PC-3 (cell line): Measurements from ENCODE around the gene FAM131C. TPM values are rescaled to one million over a fixed set of nuclear protein-coding genes. Genes with fewer than 3 reads are reported as not detected.
A peak's percentile ranks its signal among the peaks of the same experiment; 100 is the strongest.

Experiments
- ATAC-seq: fragments of 200-7000 bp; cut with Tn5 transposase; 2 replicates; pipeline ENCODE4 v1.9.1; 2020; ENCODE audit warnings: mild to moderate bottlenecking, moderate library complexity
- BruUV-seq: library from RNA; stranded (reverse); fragments of 400-500 nt; replicated peaks from 2 replicates; lab custom pipeline; 2021; lab: Mats Ljungman, UMichigan
- CTCF ChIA-PET: fragments of 300-600 bp; sonication (Branson Sonifier 250); formaldehyde crosslinking; loops from one replicate; lab custom pipeline; 2022; ENCODE audit warnings: antibody characterized with exemption; lab: Charles Lee
- POLR2A ChIA-PET: fragments of 300-600 bp; sonication (Branson Sonifier 250); formaldehyde crosslinking; loops from one replicate; lab custom pipeline; 2022; ENCODE audit warnings: antibody characterized with exemption; ENCODE audit not compliant: unreplicated experiment; lab: Charles Lee
- DNase-seq: peaks from one replicate; pipeline ENCODE4 v3.0.0-alpha.2; 2015
- H2AFZ ChIP-seq: fragments of 300-600 bp; sonication (generic); 2 replicates; pipeline ENCODE4 v1.6.0; 2016; ENCODE audit warnings: antibody characterized with exemption, low read length
- H3F3A ChIP-seq: fragments of 300-600 bp; sonication (generic); one replicate; pipeline ENCODE4 v1.6.0; 2017; ENCODE audit warnings: antibody characterized with exemption, low read length, control low read depth, mild to moderate bottlenecking; ENCODE audit not compliant: unreplicated experiment
- H3K27ac ChIP-seq: fragments of 300-600 bp; sonication (generic); 2 replicates; pipeline ENCODE4 v1.5.1; 2016; ENCODE audit warnings: mild to moderate bottlenecking, low read length
- H3K27me3 ChIP-seq: fragments of 300-600 bp; sonication (generic); 2 replicates; pipeline ENCODE4 v1.6.1; 2016; ENCODE audit warnings: low read length, mixed read lengths
- H3K36me3 ChIP-seq: fragments of 300-600 bp; sonication (generic); 2 replicates; pipeline ENCODE4 v1.6.1; 2016; ENCODE audit warnings: low read depth, mixed run types, low read length, mixed read lengths
- H3K4me1 ChIP-seq: fragments of 300-600 bp; sonication (generic); 2 replicates; pipeline ENCODE4 v1.5.1; 2016; ENCODE audit warnings: low read length; ENCODE audit not compliant: insufficient read depth
- H3K4me2 ChIP-seq: fragments of 300-600 bp; sonication (generic); 2 replicates; pipeline ENCODE4 v1.6.0; 2016; ENCODE audit warnings: low read length
- H3K4me3 ChIP-seq: fragments of 300-600 bp; sonication (generic); 2 replicates; pipeline ENCODE4 v1.5.1; 2016; ENCODE audit warnings: mild to moderate bottlenecking, low read length, mixed read lengths
- H3K79me2 ChIP-seq: fragments of 300-600 bp; sonication (generic); 2 replicates; pipeline ENCODE4 v1.6.1; 2017; ENCODE audit warnings: low read length, mixed read lengths
- H3K9ac ChIP-seq: fragments of 300-600 bp; sonication (generic); 2 replicates; pipeline ENCODE4 v1.6.0; 2016; ENCODE audit warnings: mild to moderate bottlenecking, low read length
- H3K9me2 ChIP-seq: fragments of 300-600 bp; sonication (generic); replicated peaks from 2 replicates; pipeline ENCODE4 v1.6.1; 2016; ENCODE audit warnings: mixed run types, low read length, mixed read lengths
- H3K9me3 ChIP-seq: fragments of 300-600 bp; sonication (generic); 2 replicates; pipeline ENCODE4 v1.6.1; 2016; ENCODE audit warnings: low read length, mixed read lengths
- H4K20me1 ChIP-seq: fragments of 300-600 bp; sonication (generic); 2 replicates; pipeline ENCODE4 v1.6.1; 2016; ENCODE audit warnings: low read length, mixed read lengths
- CTCF ChIP-seq: fragments of 300-600 bp; sonication (generic); conservative IDR thresholded peaks from 2 replicates; pipeline ENCODE4 v1.5.1; 2017; ENCODE audit warnings: antibody characterized with exemption, low read depth, mild to moderate bottlenecking, low read length
- EZH2 ChIP-seq: fragments of 300-600 bp; sonication (generic); IDR thresholded peaks from one replicate; pipeline ENCODE4 v1.6.1; 2017; ENCODE audit warnings: antibody characterized with exemption, mild to moderate bottlenecking, low read length; ENCODE audit not compliant: unreplicated experiment
- EZH2phosphoT487 ChIP-seq: fragments of 300-600 bp; sonication (generic); IDR thresholded peaks from 2 replicates; pipeline ENCODE4 v1.6.1; 2018; ENCODE audit warnings: mild to moderate bottlenecking, antibody characterized with exemption, low read length, borderline replicate concordance
- intact Hi-C: fragments of 100-400 bp; cut with micrococcal nuclease; formaldehyde crosslinking; loops from 2 replicates; pipeline ENCODE4 v1.9.0; 2023
- total RNA-seq: library from RNA; depleted of rRNA; stranded (reverse); fragments of >200 nt; gene quantifications from 2 replicates; pipeline ENCODE4 v1.2.3, GENCODE V29; 2014

The FAM131C gene
- total RNA-seq, 1 experiment from 2014 or later: 7.7 TPM

DNA sequence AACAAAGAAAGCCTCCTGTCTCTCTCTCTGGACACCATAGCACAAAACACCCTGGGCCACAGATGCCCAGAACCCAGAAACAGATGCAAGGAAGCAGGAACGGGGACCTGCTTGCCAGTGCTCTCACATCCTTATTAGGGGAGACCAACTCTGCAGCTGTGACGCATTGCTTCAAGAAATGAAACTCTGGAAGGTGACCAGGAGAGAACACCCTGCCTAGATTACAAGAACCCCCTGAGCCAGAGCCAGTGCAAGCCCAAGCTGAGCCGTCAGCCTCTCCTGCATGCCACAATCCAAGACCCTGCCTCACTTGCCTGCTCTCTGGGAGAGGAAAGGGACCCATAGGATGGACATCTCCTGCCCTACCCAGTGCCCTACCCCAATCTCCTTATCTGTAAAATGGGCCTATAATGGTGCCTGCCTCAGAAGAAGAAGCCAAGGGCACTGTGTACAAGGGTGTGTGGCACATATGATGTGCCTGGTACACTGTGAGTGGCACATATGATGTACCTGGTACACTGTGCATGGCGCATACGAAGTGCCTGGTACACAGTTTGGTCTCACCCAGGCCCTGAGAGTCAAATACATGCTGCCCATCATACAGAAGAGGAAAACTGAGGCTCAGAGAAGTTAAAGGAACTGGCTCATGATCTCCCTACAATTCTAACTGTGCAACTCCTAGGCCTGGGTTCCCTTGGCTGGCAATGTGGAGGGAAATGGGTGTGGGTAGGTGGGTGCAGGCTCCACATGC lies 16.8 kb upstream of the FAM131C start:
- H3K9me3 ChIP-seq: no peaks in the 10 kb centered on the region
- H3K4me1 ChIP-seq: peaks cover 20% of the 10 kb centered on the region
- no peaks in the 10 kb centered on the region for H3K9me2 ChIP-seq
- H3K79me2 ChIP-seq: no peaks in the 10 kb centered on the region
- no peaks in the 10 kb centered on the region for H3K36me3 ChIP-seq
- TF ChIP-seq EZH2 (no peak), CTCF (no peak), EZH2phosphoT487 (no peak)
- H3K4me3 ChIP-seq: no peak overlapping the region
- POLR2A ChIA-PET: no interaction called here
- no peak overlapping the region for H3K27ac ChIP-seq
- CTCF ChIA-PET: no interaction called here
- H3K9ac ChIP-seq: no peak overlapping the region
- H4K20me1 ChIP-seq: no peaks in the 10 kb centered on the region
- BruUV-seq: no TSS peak
- DNase-seq (no peak), ATAC-seq (no peak)
- H3K27me3 ChIP-seq: no peaks in the 10 kb centered on the region
- intact Hi-C loops: no loop called here
- H3F3A ChIP-seq: no peaks in the 10 kb centered on the region
- no peak overlapping the region for H2AFZ ChIP-seq
- H3K4me2 ChIP-seq: no peak overlapping the region

- H3K4me3 ChIP-seq: no peak overlapping the region
- H3K27ac ChIP-seq: peak overlapping the region; percentile 31
- H4K20me1 ChIP-seq: no peaks in the 10 kb centered on the region
- peaks cover 20% of the 10 kb centered on the region for H3K4me1 ChIP-seq
- ChIA-PET CTCF (interaction anchor here (0.5 kb wide), 1 partner anchor 101 kb away, joined by 6 read pairs; no protein-coding TSS in a partner anchor), POLR2A (no interaction called here)
- H3K79me2 ChIP-seq: no peaks in the 10 kb centered on the region
- DNase-seq (peak; percentile 82), ATAC-seq (peak; percentile 90)
- no peak overlapping the region for H3K9ac ChIP-seq
- H3K36me3 ChIP-seq: no peaks in the 10 kb centered on the region
- intact Hi-C loops: no loop called here
- TF ChIP-seq EZH2 (no peak), CTCF (no peak), EZH2phosphoT487 (no peak)
- no TSS peak for BruUV-seq
- H3K4me2 ChIP-seq: no peak overlapping the region
- no peaks in the 10 kb centered on the region for H3F3A ChIP-seq
- H2AFZ ChIP-seq: no peak overlapping the region
- H3K9me3 ChIP-seq: no peaks in the 10 kb centered on the region
- H3K27me3 ChIP-seq: no peaks in the 10 kb centered on the region
- no peaks in the 10 kb centered on the region for H3K9me2 ChIP-seq
Measured at GRCh38 chr1:16088996-16089395, 15.5 kb upstream of the FAM131C start.

DNA sequence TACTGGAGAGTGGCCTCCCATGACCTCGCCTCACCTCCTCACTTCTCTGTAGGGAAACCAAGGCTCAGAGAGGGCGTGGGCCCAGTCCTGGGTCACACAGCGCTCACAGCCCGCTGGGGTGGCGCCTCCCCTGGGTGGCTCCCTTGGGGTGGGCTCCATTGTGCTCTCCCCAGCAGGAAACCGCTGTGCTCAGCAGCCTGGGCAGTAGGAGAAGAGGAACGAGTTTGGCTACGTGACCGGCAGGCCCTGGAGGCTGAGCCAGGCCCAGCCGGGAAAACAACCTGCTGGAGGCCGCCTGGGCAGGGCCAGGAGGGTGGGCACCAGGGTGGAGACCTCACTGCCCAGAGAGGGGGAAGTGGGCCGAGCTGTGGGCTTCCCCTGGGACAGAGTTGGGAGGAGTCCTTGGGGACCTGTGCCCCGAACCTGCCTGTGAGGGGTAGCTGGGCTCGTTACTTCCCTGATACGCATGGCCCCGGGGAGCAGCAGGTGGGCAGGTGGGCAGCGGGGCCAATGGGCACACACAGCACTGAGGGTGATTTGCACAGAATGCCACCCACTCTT lies 15.0 kb upstream of the FAM131C start:
- Histone ChIP-seq H4K20me1 (no peaks in the 10 kb centered on the region), H2AFZ (no peak overlapping the region), H3K36me3 (no peaks in the 10 kb centered on the region), H3K27ac (peak overlapping the region; percentile 31), H3K9ac (no peak overlapping the region), H3K4me1 (peaks cover 20% of the 10 kb centered on the region), H3F3A (no peaks in the 10 kb centered on the region), H3K27me3 (no peaks in the 10 kb centered on the region), H3K79me2 (no peaks in the 10 kb centered on the region), H3K4me2 (no peak overlapping the region), H3K9me2 (no peaks in the 10 kb centered on the region), H3K9me3 (no peaks in the 10 kb centered on the region), H3K4me3 (no peak overlapping the region)
- BruUV-seq: no TSS peak
- DNase-seq (no peak), ATAC-seq (no peak)
- intact Hi-C loops: no loop called here
- TF ChIP-seq CTCF (no peak), EZH2phosphoT487 (no peak), EZH2 (no peak)
- POLR2A ChIA-PET: no interaction called here
- CTCF ChIA-PET: interaction anchor here (0.5 kb wide), 1 partner anchor 102 kb away, joined by 6 read pairs; no protein-coding TSS in a partner anchor
